ENCODE measurements around the gene MS4A4A.
A peak's percentile ranks its signal among the peaks of the same experiment; 100 is the strongest.
"Not testable (repeated sequence)": the region's sequence is repeated elsewhere in the genome, so short reads cannot be mapped to it uniquely, and the experiment has no call there.

The MS4A4A gene

GRCh38 chr11:60280412-60280811 is at the start of gene MS4A4A:
MS4A4A (plus strand) TSS chr11:60280666; CDS start chr11:60280676, 10 bp downstream.
- no peak for DNase-seq

- DNase-seq: no peak
Measured at GRCh38 chr11:60230681-60231080, 49.8 kb upstream of the MS4A4A start.

- DNase-seq: no peak
Measured at GRCh38 chr11:60235321-60235720, 45.1 kb upstream of the MS4A4A start.

- DNase-seq: no peak
Measured at GRCh38 chr11:60240662-60241061, 39.8 kb upstream of the MS4A4A start.

- no peak for DNase-seq
Measured at GRCh38 chr11:60241786-60242185, 38.7 kb upstream of the MS4A4A start.

GRCh38 chr11:60242740-60243239 is 37.7 kb upstream of the MS4A4A start, which contains the start of gene MS4A4E:
MS4A4E (minus strand) TSS chr11:60243137; CDS start chr11:60230055, 13,082 bp downstream.
- DNase-seq: no peak

GRCh38 chr11:60251485-60252212 is 28.8 kb upstream of the MS4A4A start:
- DNase-seq: peak; percentile 41 to 45

GRCh38 chr11:60252213-60253108 is 28.0 kb upstream of the MS4A4A start:
- DNase-seq: no peak

- no peak for DNase-seq
Measured at GRCh38 chr11:60257956-60258722, 22.3 kb upstream of the MS4A4A start.

- no peak for DNase-seq
Measured at GRCh38 chr11:60261014-60261413, 19.5 kb upstream of the MS4A4A start.

GRCh38 chr11:60263402-60263801 is 17.1 kb upstream of the MS4A4A start:
- no peak for DNase-seq

- DNase-seq: no peak
Measured at GRCh38 chr11:60264644-60265043, 15.8 kb upstream of the MS4A4A start.

- DNase-seq: no peak
Measured at GRCh38 chr11:60265373-60266214, 14.9 kb upstream of the MS4A4A start.

- DNase-seq: no peak
Measured at GRCh38 chr11:60274416-60274815, 6.0 kb upstream of the MS4A4A start.

GRCh38 chr11:60281485-60281884 is 1.0 kb downstream of the MS4A4A start:
- no peak for DNase-seq

- no peak for DNase-seq
Measured at GRCh38 chr11:60282286-60282685, 1.8 kb downstream of the MS4A4A start.

GRCh38 chr11:60285411-60286126 is 5.1 kb downstream of the MS4A4A start:
- DNase-seq: not testable (repeated sequence)

GRCh38 chr11:60288531-60288930 is 8.1 kb downstream of the MS4A4A start:
- DNase-seq: no peak

- no peak for DNase-seq
Measured at GRCh38 chr11:60292145-60292544, 11.7 kb downstream of the MS4A4A start.

- no peak for DNase-seq
Measured at GRCh38 chr11:60301178-60301577, 20.7 kb downstream of the MS4A4A start.

- DNase-seq: not testable (repeated sequence)
Measured at GRCh38 chr11:60301884-60302283, 21.4 kb downstream of the MS4A4A start.

Measured in activated T-cell treated with anti-CD3 and anti-CD28 coated beads, Interleukin-2, amount 50 U/mL, for 48 hours (primary cell).